Measurements from ENCODE around the gene FAM156B.
"Not testable (repeated sequence)": the region's sequence is repeated elsewhere in the genome, so short reads cannot be mapped to it uniquely, and the experiment has no call there.

DNA sequence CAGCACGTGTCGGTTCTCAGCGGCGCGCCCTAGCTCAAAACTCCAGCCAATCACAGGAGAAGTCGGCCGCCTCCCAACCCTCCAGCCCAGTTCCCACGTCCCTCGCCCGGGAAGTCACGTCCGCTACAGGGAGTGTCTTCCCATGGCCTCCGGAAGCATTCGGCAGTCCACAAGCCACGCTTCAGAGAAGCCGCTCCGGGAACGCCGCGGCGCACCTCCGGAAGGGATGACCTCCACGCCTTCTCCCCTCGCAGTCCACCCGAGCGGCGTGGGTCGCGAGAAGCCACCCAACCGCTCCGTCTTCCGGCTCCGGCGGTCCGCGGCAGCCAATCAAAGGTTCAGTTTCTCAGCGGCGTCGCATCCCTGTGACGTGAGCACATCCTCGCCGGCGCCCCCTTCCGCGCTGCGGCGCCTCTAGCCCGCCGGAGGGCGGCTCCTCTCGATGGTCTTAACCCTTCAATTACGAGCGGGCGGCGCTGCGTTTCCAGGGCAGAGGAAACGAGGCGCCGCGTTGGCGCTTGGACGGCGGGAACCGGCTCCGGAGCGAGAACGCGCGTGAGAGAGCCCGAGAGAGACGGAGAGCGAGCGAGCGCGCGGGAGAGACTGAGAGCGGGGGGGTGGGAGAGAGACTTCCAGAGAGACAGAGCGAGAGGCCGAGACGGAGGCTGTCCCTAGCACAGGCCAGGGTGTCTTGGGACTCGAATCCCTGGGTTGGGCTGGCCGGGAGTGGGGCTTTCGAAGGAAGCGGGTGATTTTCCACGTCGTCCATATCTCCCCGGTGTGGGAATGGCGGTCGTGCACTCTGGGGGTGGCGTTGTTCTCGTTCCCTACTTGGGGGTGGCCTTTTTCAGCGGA lies at the start of gene FAM156B:
- TF ChIP-seq TCF7L2 (IDR thresholded peaks at IDR 0.05; ENCODE audit: borderline replicate concordance, low read depth, low read length); ZNF335 (tag by site-specific recombination; conservative IDR thresholded peaks at IDR 0.05); BCL11A (tag by site-specific recombination; IDR thresholded peaks at IDR 0.05; ENCODE audit: low read depth); ZNF174 (tag by site-specific recombination; IDR thresholded peaks at IDR 0.05); ZBTB7A (tag by site-specific recombination; IDR thresholded peaks at IDR 0.05; ENCODE audit: low read depth); ZFP37 (tag by site-specific recombination; IDR thresholded peaks at IDR 0.05); ZNF510 (tag by site-specific recombination; IDR thresholded peaks at IDR 0.05; ENCODE audit: insufficient replicate concordance); ZBTB1 (tag by site-specific recombination; IDR thresholded peaks at IDR 0.05); ZNF747 (tag by site-specific recombination; IDR thresholded peaks at IDR 0.05); ZBTB20 (tag by site-specific recombination; IDR thresholded peaks at IDR 0.05); BCL11B (tag by site-specific recombination; IDR thresholded peaks at IDR 0.05; ENCODE audit: low read depth); SETDB1 (IDR thresholded peaks at IDR 0.05; ENCODE audit: insufficient read length, low read length): not testable (repeated sequence)
- TF ChIP-seq, protein P1, sequence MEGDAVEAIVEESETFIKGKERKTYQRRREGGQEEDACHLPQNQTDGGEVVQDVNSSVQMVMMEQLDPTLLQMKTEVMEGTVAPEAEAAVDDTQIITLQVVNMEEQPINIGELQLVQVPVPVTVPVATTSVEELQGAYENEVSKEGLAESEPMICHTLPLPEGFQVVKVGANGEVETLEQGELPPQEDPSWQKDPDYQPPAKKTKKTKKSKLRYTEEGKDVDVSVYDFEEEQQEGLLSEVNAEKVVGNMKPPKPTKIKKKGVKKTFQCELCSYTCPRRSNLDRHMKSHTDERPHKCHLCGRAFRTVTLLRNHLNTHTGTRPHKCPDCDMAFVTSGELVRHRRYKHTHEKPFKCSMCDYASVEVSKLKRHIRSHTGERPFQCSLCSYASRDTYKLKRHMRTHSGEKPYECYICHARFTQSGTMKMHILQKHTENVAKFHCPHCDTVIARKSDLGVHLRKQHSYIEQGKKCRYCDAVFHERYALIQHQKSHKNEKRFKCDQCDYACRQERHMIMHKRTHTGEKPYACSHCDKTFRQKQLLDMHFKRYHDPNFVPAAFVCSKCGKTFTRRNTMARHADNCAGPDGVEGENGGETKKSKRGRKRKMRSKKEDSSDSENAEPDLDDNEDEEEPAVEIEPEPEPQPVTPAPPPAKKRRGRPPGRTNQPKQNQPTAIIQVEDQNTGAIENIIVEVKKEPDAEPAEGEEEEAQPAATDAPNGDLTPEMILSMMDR (tag by site-specific recombination; IDR thresholded peaks at IDR 0.05): not testable (repeated sequence)
- TF ChIP-seq, protein P2, sequence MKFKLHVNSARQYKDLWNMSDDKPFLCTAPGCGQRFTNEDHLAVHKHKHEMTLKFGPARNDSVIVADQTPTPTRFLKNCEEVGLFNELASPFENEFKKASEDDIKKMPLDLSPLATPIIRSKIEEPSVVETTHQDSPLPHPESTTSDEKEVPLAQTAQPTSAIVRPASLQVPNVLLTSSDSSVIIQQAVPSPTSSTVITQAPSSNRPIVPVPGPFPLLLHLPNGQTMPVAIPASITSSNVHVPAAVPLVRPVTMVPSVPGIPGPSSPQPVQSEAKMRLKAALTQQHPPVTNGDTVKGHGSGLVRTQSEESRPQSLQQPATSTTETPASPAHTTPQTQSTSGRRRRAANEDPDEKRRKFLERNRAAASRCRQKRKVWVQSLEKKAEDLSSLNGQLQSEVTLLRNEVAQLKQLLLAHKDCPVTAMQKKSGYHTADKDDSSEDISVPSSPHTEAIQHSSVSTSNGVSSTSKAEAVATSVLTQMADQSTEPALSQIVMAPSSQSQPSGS (tag by site-specific recombination; IDR thresholded peaks at IDR 0.05; ENCODE audit: low read depth): not testable (repeated sequence)

Data from HEK293 (cell line).